GM12874 (cell line): ENCODE measurements around the gene RXYLT1.

Experiments used
- TF ChIP-seq, protein P1 (sequence below): IDR thresholded peaks from 2 replicates; pipeline ENCODE4 v1.5.1; 2011; ENCODE audit warnings: low read depth, mild to moderate bottlenecking, control low read depth, low read length, moderate library complexity; ENCODE audit not compliant: insufficient read depth

The RXYLT1 gene

GRCh38 chr12:63826006-63826585 is 46.4 kb downstream of the RXYLT1 start:
- TF ChIP-seq, protein P1, sequence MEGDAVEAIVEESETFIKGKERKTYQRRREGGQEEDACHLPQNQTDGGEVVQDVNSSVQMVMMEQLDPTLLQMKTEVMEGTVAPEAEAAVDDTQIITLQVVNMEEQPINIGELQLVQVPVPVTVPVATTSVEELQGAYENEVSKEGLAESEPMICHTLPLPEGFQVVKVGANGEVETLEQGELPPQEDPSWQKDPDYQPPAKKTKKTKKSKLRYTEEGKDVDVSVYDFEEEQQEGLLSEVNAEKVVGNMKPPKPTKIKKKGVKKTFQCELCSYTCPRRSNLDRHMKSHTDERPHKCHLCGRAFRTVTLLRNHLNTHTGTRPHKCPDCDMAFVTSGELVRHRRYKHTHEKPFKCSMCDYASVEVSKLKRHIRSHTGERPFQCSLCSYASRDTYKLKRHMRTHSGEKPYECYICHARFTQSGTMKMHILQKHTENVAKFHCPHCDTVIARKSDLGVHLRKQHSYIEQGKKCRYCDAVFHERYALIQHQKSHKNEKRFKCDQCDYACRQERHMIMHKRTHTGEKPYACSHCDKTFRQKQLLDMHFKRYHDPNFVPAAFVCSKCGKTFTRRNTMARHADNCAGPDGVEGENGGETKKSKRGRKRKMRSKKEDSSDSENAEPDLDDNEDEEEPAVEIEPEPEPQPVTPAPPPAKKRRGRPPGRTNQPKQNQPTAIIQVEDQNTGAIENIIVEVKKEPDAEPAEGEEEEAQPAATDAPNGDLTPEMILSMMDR: peak; percentile 54

DNA sequence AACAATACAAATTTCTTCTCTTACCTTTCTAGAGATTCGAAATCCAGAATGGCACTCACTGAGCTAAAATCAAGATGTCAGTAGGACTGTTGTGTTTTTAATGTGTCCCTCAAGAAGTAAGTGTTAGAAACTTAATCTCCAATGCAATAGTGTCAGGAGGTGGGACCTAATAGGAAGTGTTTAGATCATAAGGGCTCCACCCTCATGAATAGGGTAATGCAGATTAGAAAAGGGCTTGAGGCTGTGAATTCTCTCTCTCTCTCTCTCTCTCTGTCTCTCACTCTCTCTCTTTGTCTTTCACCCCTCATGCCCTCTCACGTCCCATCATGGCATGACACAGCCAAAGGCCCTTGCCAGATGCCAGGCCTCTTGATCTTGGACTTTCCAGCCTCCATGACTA is 49.2 kb downstream of the RXYLT1 start:
- TF ChIP-seq, protein P1: no peak

GRCh38 chr12:63836046-63836445 is 56.3 kb downstream of the RXYLT1 start:
- TF ChIP-seq, protein P1: no peak

DNA sequence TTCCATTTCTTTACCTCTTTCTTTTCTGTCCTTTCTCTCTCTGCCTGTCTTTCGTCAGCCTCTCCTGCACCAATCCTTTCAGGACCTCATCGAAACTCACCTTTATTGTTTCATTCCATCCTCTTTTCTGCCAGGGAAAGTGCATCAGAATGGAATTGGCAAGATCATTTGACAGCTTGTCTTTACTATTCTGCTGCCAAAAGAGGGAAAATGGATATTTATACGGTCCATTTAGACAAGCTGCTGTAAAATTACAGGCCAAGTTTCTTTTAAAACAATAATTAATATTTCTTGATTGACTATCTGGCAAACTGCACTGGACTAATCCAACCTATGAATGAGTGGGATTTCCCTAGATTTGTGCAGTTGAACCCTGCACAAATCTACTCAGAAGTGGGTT is 57.2 kb downstream of the RXYLT1 start:
- TF ChIP-seq, protein P1: no peak

- TF ChIP-seq, protein P1: no peak
Observed at GRCh38 chr12:63838411-63838810, 58.7 kb downstream of the RXYLT1 start.

DNA sequence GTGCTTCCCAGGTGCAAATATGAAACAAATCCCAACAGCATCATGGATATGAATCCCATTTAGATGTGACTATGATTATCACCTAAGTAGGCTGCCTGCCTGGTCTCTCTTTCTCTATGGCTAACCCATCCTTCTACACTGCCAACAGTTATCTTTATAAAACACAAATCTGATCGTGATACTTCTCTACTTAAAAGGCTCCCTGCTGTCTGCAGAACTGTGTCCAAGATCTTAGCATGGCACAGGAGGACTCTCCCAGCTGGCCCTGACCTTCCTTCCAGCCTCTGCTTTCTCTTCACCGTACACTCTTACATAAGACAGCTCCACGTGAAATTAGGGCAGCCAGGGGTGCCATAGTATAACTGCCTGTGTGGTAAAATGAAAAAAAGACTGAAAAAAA is 61.3 kb downstream of the RXYLT1 start:
- TF ChIP-seq, protein P1: no peak

GRCh38 chr12:63841571-63841970 is 61.9 kb downstream of the RXYLT1 start:
- TF ChIP-seq, protein P1: no peak

GRCh38 chr12:63843254-63843720 is 63.6 kb downstream of the RXYLT1 start:
- TF ChIP-seq, protein P1: no peak
